H1 (cell line): ENCODE data around the gene UHRF2. TPM values are rescaled to one million over a fixed set of nuclear protein-coding genes. Genes with fewer than 3 reads are reported as not detected.

Experiments used
- CTCF ChIA-PET: fragments of 300-600 bp; sonication (Branson Sonifier 250); formaldehyde crosslinking; loops from one replicate; lab custom pipeline; 2021; ENCODE audit not compliant: partially characterized antibody; lab: Charles Lee
- POLR2A ChIA-PET: fragments of 300-600 bp; sonication (Branson Sonifier 250); formaldehyde crosslinking; loops from one replicate; lab custom pipeline; 2021; ENCODE audit warnings: inconsistent platforms; ENCODE audit not compliant: partially characterized antibody; lab: Charles Lee
- DNase-seq, 2 experiments: peaks; one replicate each; pipeline versions ENCODE4 v3.0.0 to v3.0.0-alpha.2; 2010 to 2022; ENCODE audit warnings: low spot score in 2 of 2, low read depth in 1 of 2, mixed read lengths in 1 of 2
- FAIRE-seq: peaks from 2 replicates; lab custom pipeline; 2011; peaks lifted over from hg19 to GRCh38; lab: Jason Lieb, UNC
- H2AFZ ChIP-seq: 2 replicates; pipeline ENCODE4 v1.8.1; 2012; ENCODE audit warnings: low read length, inconsistent platforms
- H2AK5ac ChIP-seq: 2 replicates; pipeline ENCODE4 v1.6.1; 2013; ENCODE audit warnings: low read depth, low read length
- H2BK120ac ChIP-seq: replicated peaks from 2 replicates; pipeline ENCODE3; 2013; ENCODE audit warnings: low read depth, low read length, inconsistent platforms
- H2BK12ac ChIP-seq: 2 replicates; pipeline ENCODE4 v1.6.1; 2013; ENCODE audit warnings: low read depth, low read length
- H2BK15ac ChIP-seq: 2 replicates; pipeline ENCODE4 v1.6.1; 2013; ENCODE audit warnings: low read length
- H2BK20ac ChIP-seq: 2 replicates; pipeline ENCODE4 v1.6.1; 2013; ENCODE audit warnings: low read length
- H2BK5ac ChIP-seq: 2 replicates; pipeline ENCODE4 v1.6.1; 2013; ENCODE audit warnings: low read depth, low read length
- H3K14ac ChIP-seq: 2 replicates; pipeline ENCODE4 v1.6.1; 2013; ENCODE audit warnings: inconsistent platforms; ENCODE audit not compliant: insufficient read length
- H3K18ac ChIP-seq: 2 replicates; pipeline ENCODE4 v1.6.1; 2013; ENCODE audit warnings: low read length; ENCODE audit errors: extremely low read depth
- H3K23ac ChIP-seq: 2 replicates; pipeline ENCODE4 v1.6.1; 2013; ENCODE audit warnings: inconsistent platforms; ENCODE audit not compliant: insufficient read length
- H3K23me2 ChIP-seq: 2 replicates; pipeline ENCODE4 v1.6.1; 2013; ENCODE audit warnings: low read depth, low read length
- H3K27ac ChIP-seq: 2 replicates; pipeline ENCODE4 v1.6.1; 2011; ENCODE audit warnings: low read depth, low read length, inconsistent platforms
- H3K27me3 ChIP-seq, 4 experiments: replicated peaks in 1 of 4; 1 replicate in 1 of 4; 2 replicates in 3 of 4; pipeline versions ENCODE4 v1.6.1 to v1.8.1; 2011 to 2013; ENCODE audit warnings: low read length in 3 of 4, mild to moderate bottlenecking in 3 of 4, inconsistent platforms in 2 of 4, mixed read lengths in 2 of 4, moderate library complexity in 1 of 4; ENCODE audit not compliant: control insufficient read depth in 3 of 4, insufficient read depth in 3 of 4; ENCODE audit errors: extremely low read depth in 1 of 4
- H3K36me3 ChIP-seq, 4 experiments: 2 replicates each; pipeline versions ENCODE4 v1.6.1 to v1.8.1; 2011 to 2013; ENCODE audit warnings: mild to moderate bottlenecking in 4 of 4, low read length in 3 of 4, moderate library complexity in 2 of 4, control low read depth in 1 of 4, inconsistent platforms in 1 of 4; ENCODE audit not compliant: insufficient read depth in 4 of 4, control insufficient read depth in 2 of 4
- H3K4ac ChIP-seq: replicated peaks from 2 replicates; pipeline ENCODE3; 2013; ENCODE audit warnings: low read length, low read depth, mixed read lengths, inconsistent platforms; ENCODE audit not compliant: insufficient read length
- H3K4me1 ChIP-seq, 4 experiments: replicated peaks in 1 of 4; 1 replicate in 1 of 4; 2 replicates in 3 of 4; pipeline versions ENCODE4 v1.6.1 to v1.8.1; 2011 to 2013; ENCODE audit warnings: low read length in 3 of 4, inconsistent platforms in 2 of 4, mixed read lengths in 1 of 4; ENCODE audit not compliant: insufficient read depth in 4 of 4, control insufficient read depth in 3 of 4
- H3K4me2 ChIP-seq, 2 experiments: 2 replicates each; pipeline versions ENCODE4 v1.6.1 to v1.8.1; 2011 to 2013; ENCODE audit warnings: low read depth in 2 of 2, low read length in 2 of 2, control low read depth in 1 of 2, inconsistent platforms in 1 of 2, mild to moderate bottlenecking in 1 of 2; ENCODE audit not compliant: insufficient read depth in 1 of 2
- H3K4me3 ChIP-seq, 4 experiments: fragments of 200-600, 300-600 bp in 1 of 4; sonication (generic), shearing (Covaris generic), sonication (Bioruptor Twin) in 1 of 4; 2 replicates each; pipeline versions ENCODE4 v1.5.1 to v1.8.1; 2011 to 2016; ENCODE audit warnings: low read length in 4 of 4, low read depth in 3 of 4, control low read depth in 2 of 4, inconsistent platforms in 2 of 4, mild to moderate bottlenecking in 2 of 4, mixed read lengths in 1 of 4, moderate library complexity in 1 of 4; ENCODE audit not compliant: insufficient read depth in 2 of 4; ENCODE audit errors: extremely low read depth in 1 of 4
- H3K56ac ChIP-seq: replicated peaks from 2 replicates; pipeline ENCODE3; 2013; ENCODE audit warnings: low read depth, mild to moderate bottlenecking, mixed read lengths, low read length, inconsistent platforms; ENCODE audit not compliant: insufficient read length
- H3K79me1 ChIP-seq: 2 replicates; pipeline ENCODE4 v1.6.1; 2013; ENCODE audit warnings: low read depth, low read length, control low read depth
- H3K79me2 ChIP-seq, 2 experiments: 2 replicates each; pipeline versions ENCODE4 v1.6.1 to v1.8.1; 2012 to 2013; ENCODE audit warnings: low read length in 2 of 2, mild to moderate bottlenecking in 2 of 2, inconsistent platforms in 1 of 2; ENCODE audit not compliant: insufficient read depth in 2 of 2, control insufficient read depth in 1 of 2
- H3K9ac ChIP-seq, 4 experiments: replicated peaks in 1 of 4; 1 replicate in 1 of 4; 2 replicates in 3 of 4; pipeline versions ENCODE4 v1.6.1 to v1.8.1; 2011 to 2013; ENCODE audit warnings: low read depth in 3 of 4, low read length in 3 of 4, control low read depth in 2 of 4, mild to moderate bottlenecking in 2 of 4, moderate library complexity in 2 of 4, inconsistent platforms in 1 of 4; ENCODE audit errors: extremely low read depth in 1 of 4
- H3K9me3 ChIP-seq, 2 experiments: 2 replicates each; pipeline versions ENCODE4 v1.6.1 to v1.8.1; 2012 to 2013; ENCODE audit warnings: mild to moderate bottlenecking in 2 of 2, moderate library complexity in 2 of 2, control low read depth in 1 of 2, inconsistent platforms in 1 of 2, low read depth in 1 of 2, low read length in 1 of 2, mixed read lengths in 1 of 2; ENCODE audit not compliant: insufficient read depth in 2 of 2
- H4K20me1 ChIP-seq, 2 experiments: replicated peaks in 1 of 2; 2 replicates each; pipeline versions ENCODE3 to v1.8.1; 2011 to 2013; ENCODE audit warnings: inconsistent platforms in 2 of 2, low read length in 2 of 2, mild to moderate bottlenecking in 1 of 2; ENCODE audit not compliant: insufficient read depth in 2 of 2, control insufficient read depth in 1 of 2
- H4K5ac ChIP-seq: 2 replicates; pipeline ENCODE4 v1.6.1; 2013; ENCODE audit warnings: low read length, low read depth, mixed read lengths, inconsistent platforms; ENCODE audit not compliant: insufficient read length
- H4K8ac ChIP-seq: 2 replicates; pipeline ENCODE4 v1.8.0; 2013; ENCODE audit warnings: mild to moderate bottlenecking, moderate library complexity, low read length, inconsistent platforms; ENCODE audit not compliant: insufficient read depth; ENCODE audit errors: extremely low read depth
- H4K91ac ChIP-seq: replicated peaks from 2 replicates; pipeline ENCODE3; 2013; ENCODE audit warnings: low read length, mixed read lengths, inconsistent platforms; ENCODE audit not compliant: insufficient read length
- ASH2L ChIP-seq: fragments of 200-600, 300-600 bp; sonication (generic); IDR thresholded peaks from one replicate; pipeline ENCODE4 v1.7.1; 2017; ENCODE audit warnings: low read length
- BACH1 ChIP-seq: IDR thresholded peaks from 2 replicates; pipeline ENCODE4 v1.6.1; 2012; ENCODE audit warnings: low read length, improper control_type of control experiment
- CHD1 ChIP-seq: IDR thresholded peaks from 2 replicates; pipeline ENCODE4 v1.6.1; 2012; ENCODE audit warnings: low read depth, low read length, improper control_type of control experiment
- CHD2 ChIP-seq: IDR thresholded peaks from 2 replicates; pipeline ENCODE4 v1.6.1; 2012; ENCODE audit warnings: low read length, improper control_type of control experiment
- EGR1 ChIP-seq: IDR thresholded peaks from 2 replicates; pipeline ENCODE4 v1.6.1; 2011; ENCODE audit warnings: low read depth, low read length, borderline replicate concordance
- EP300 ChIP-seq, 2 experiments: IDR thresholded peaks; 1 replicate in 1 of 2; 2 replicates in 1 of 2; pipeline ENCODE4 v1.6.1; 2011 to 2012; ENCODE audit warnings: low read depth in 2 of 2, low read length in 2 of 2, mild to moderate bottlenecking in 2 of 2, borderline replicate concordance in 1 of 2, inconsistent platforms in 1 of 2, moderate library complexity in 1 of 2
- HDAC2 ChIP-seq, 2 experiments: fragments of 300-600 bp in 1 of 2; sonication (generic) in 1 of 2; IDR thresholded peaks; 2 replicates each; pipeline ENCODE4 v1.6.1; 2011 to 2012; ENCODE audit warnings: low read depth in 2 of 2, low read length in 2 of 2, mild to moderate bottlenecking in 2 of 2, moderate library complexity in 2 of 2, borderline replicate concordance in 1 of 2, inconsistent platforms in 1 of 2
- MAFK ChIP-seq: IDR thresholded peaks from 2 replicates; pipeline ENCODE4 v1.6.1; 2012; ENCODE audit warnings: low read depth, mild to moderate bottlenecking, improper control_type of control experiment, low read length
- SIRT6 ChIP-seq: IDR thresholded peaks from one replicate; pipeline ENCODE4 v1.7.1; 2012; ENCODE audit warnings: low read length, inconsistent platforms
- SIX5 ChIP-seq: IDR thresholded peaks from 2 replicates; pipeline ENCODE4 v1.6.1; 2011; ENCODE audit warnings: mild to moderate bottlenecking, low read depth, low read length
- TAF1 ChIP-seq: IDR thresholded peaks from 2 replicates; pipeline ENCODE4 v1.6.1; 2011; ENCODE audit warnings: mild to moderate bottlenecking, low read depth, low read length
- TAF7 ChIP-seq: optimal IDR thresholded peaks from 2 replicates; pipeline ENCODE3; 2011; ENCODE audit warnings: low read depth, mild to moderate bottlenecking, inconsistent platforms, low read length, moderate library complexity, borderline replicate concordance
- TEAD4 ChIP-seq: IDR thresholded peaks from 2 replicates; pipeline ENCODE4 v1.6.1; 2012; ENCODE audit warnings: low read depth, low read length, inconsistent platforms, mixed read lengths
- ZNF274 ChIP-seq: IDR thresholded peaks from 2 replicates; pipeline ENCODE4 v1.7.0; 2012; ENCODE audit warnings: low read length, borderline replicate concordance; ENCODE audit errors: extremely low read depth
- WGBS, 2 experiments: shearing (Covaris generic) in 1 of 2; methylation state at CpG; one replicate each; pipeline versions ENCODE4 v1.1.6 to v1.1.7; 2013 to 2015; ENCODE audit warnings: low lambda C conversion rate in 2 of 2, mixed read lengths in 2 of 2, inconsistent platforms in 1 of 2, low coverage in 1 of 2, missing lambda C conversion rate in 1 of 2; ENCODE audit not compliant: insufficient replicate concordance in 2 of 2, insufficient coverage in 1 of 2, insufficient read length in 1 of 2; ENCODE audit errors: extremely low coverage in 1 of 2, missing lambda C conversion rate in 1 of 2; 5-methylcytosine and 5-hydroxymethylcytosine counted together
- polyA plus RNA-seq, 7 experiments: library from polyadenylated mRNA; depleted of rRNA in 3 of 7; stranded (reverse) in 5 of 7; unstranded in 2 of 7; fragments of >200 nt in 5 of 7; fragments of 200-250 nt in 2 of 7; gene quantifications; 1 replicate in 5 of 7; 2 replicates in 1 of 7; 4 replicates in 1 of 7; pipeline versions ENCODE4 v1.2.1 to v1.2.3, GENCODE V29; 2011 to 2013; ENCODE audit warnings: missing spikeins in 2 of 7, mixed read lengths in 2 of 7
- total RNA-seq: library from RNA; stranded (reverse); fragmentation: NEBNext Ultra II Directional; extraction: Animal tissue kit (Norgen Biotek cat#: 25700); gene quantifications from 2 replicates; pipeline ENCODE4 v1.2.1, GENCODE V29; 2021

Gene UHRF2
- total and polyA plus RNA-seq, 2 of the 8 experiments (the other 6 are each of a cell fraction or from before 2014, with no cell fraction given) = 31.8 to 48.0 TPM

- no peak for FAIRE-seq
- Histone ChIP-seq H3K36me3 (no peaks in the 10 kb centered on the region), H3K27me3 (no peaks in the 10 kb centered on the region), H2BK12ac (no peak overlapping the region), H3K56ac (no peak overlapping the region), H3K23ac (no peak overlapping the region), H2BK5ac (no peak overlapping the region), H3K79me2 (peaks cover 17 to 94% of the 10 kb centered on the region in 2 experiments), H2AFZ (no peak overlapping the region), H2BK20ac (no peak overlapping the region), H3K9me3 (no peaks in the 10 kb centered on the region), H2BK15ac (no peak overlapping the region), H4K91ac (no peak overlapping the region), H4K8ac (no peak overlapping the region), H3K23me2 (no peaks in the 10 kb centered on the region), H3K79me1 (peaks cover 8% of the 10 kb centered on the region), H2AK5ac (no peak overlapping the region), H3K14ac (no peak overlapping the region), H3K4me1 (peaks cover 0 to 5% (median 0%) of the 10 kb centered on the region in 4 experiments; a peak in 1 of 7 replicates), H3K9ac (no peak overlapping the region), H4K5ac (no peak overlapping the region), H2BK120ac (no peak overlapping the region), H3K18ac (no peak overlapping the region), H3K4ac (no peak overlapping the region), H3K4me2 (no peak overlapping the region), H3K27ac (no peak overlapping the region), H3K4me3 (no peak overlapping the region), H4K20me1 (peaks cover 6% of the 10 kb centered on the region in 2 experiments)
- no peak for TF ChIP-seq HDAC2 (IDR thresholded peaks at IDR 0.05; ENCODE audit: borderline replicate concordance in 1 of 2, low read depth in 2 of 2, low read length in 2 of 2)
- no peak for TF ChIP-seq ASH2L
- TF ChIP-seq TAF7 = no peak
- TF ChIP-seq TAF1 = no peak
- TF ChIP-seq MAFK = no peak
- TF ChIP-seq EGR1 = no peak
- TF ChIP-seq BACH1 = no peak
- no peak for TF ChIP-seq ZNF274
- TF ChIP-seq CHD1 = no peak
- TF ChIP-seq SIRT6 = no peak
- no peak for TF ChIP-seq EP300 (IDR thresholded peaks at IDR 0.05; ENCODE audit: borderline replicate concordance in 1 of 2, low read depth in 2 of 2, low read length in 2 of 2)
- TF ChIP-seq SIX5 = no peak
- TF ChIP-seq TEAD4 = no peak
- TF ChIP-seq CHD2 = no peak
- ChIA-PET CTCF (no interaction called here), POLR2A (no interaction called here)
- no peak for DNase-seq
- WGBS, 2 experiments = 88% methylated on average over 5 of the region's 5 CpGs; no CpG with 5 or more reads in 1 of the 2 experiments
Observed at GRCh38 chr9:6450641-6451375, 37.8 kb downstream of the UHRF2 start.
